Measurements from ENCODE around the gene HLA-DOB. TPM values are rescaled to one million over a fixed set of nuclear protein-coding genes. Genes with fewer than 3 reads are reported as not detected.

HLA-DOB gene
- total RNA-seq, 4 donors from 2014 or later = 5.7 TPM; not detected in 3

DNA sequence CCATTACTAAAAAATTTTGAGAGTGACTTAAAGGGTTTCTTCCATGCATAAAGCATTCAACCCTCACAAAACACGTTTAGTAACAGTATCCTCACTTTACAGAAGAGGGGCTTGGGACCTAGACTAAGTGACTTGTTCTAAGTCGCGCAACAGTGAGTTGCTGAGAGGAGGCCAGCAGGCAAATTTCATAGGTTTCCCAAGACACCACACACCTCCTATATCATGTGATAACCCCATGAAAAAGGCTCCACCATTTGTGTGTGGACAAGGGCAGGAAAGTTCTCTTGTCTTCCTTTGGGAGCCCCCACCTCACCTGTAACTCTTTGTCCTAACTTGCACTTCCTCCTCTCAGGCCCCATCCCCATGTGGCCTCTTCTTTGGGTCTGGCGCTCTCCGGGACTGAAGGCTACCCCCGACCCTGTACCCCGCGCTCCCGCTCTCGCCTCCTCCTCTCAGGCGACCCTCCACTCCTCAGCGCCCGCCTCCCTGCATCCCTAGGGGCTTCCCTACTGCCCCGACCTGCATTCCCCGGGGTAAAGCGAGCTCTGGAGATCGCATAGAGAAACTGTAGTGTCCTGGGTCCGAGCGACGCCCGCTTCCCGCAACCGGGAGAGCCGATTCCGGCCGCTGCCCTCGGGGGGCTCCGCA lies 26.7 kb upstream of the HLA-DOB start:
- H3K9me3 ChIP-seq = no peaks in the 10 kb centered on the region
- peak overlapping the region; percentile 90 to 98 (median 98) for H3K27ac ChIP-seq
- H3K4me3 ChIP-seq = peak overlapping the region; percentile 62 to 98 (median 84)
- intact Hi-C loops (cut with DNase I; ENCODE audit: low total_unique reads) (loop anchor here (5.0 kb wide), 1 partner anchor 1394 kb away; the partner anchor contains the start of gene HMGA1), in situ Hi-C loops (cut with MboI; ENCODE audit: low pct_ligation_motif_present in 1 of 4, low pct_unique_long_range_greater_than_20kb in 1 of 4, low sequenced_read_pairs in 3 of 4) (no loop called here)
- WGBS, 2 donors (ENCODE audit: low coverage in 1 of 2) = 0 to 4% methylated on average over 1 to 28 of the region's 28 CpGs
- peak; percentile 20 for DNase-seq
- H3K4me1 ChIP-seq = peaks cover 0 to 56% (median 20%) of the 10 kb centered on the region in 4 donors
- TF ChIP-seq POLR2A (IDR thresholded peaks at IDR 0.05) (no peak), POLR2AphosphoS5 (IDR thresholded peaks at IDR 0.05) (no peak)
- peaks cover 0 to 34% (median 11%) of the 10 kb centered on the region in 4 donors for H3K36me3 ChIP-seq
- no peaks in the 10 kb centered on the region for H3K27me3 ChIP-seq

DNA sequence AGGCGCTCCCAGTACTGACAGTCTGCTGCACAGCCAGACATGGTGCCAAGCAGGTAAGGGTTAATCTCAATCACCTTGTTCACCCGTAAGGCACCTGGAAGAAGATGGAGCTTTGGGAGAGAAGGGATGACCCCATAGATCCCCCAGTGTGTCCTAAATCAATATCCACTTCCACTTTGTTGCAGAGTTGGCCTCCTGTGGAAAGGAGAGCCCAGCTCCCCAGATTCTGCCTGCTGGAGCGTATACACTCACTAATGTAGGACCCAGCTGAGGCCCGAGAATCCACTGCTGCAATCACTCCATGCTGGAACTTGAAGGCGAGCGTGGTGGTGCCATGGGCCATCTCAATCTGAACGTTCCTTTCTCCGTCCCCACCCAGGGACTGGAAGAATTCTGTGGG lies 25.9 kb upstream of the HLA-DOB start:
- in situ Hi-C loops (cut with MboI; ENCODE audit: low pct_ligation_motif_present in 1 of 4, low pct_unique_long_range_greater_than_20kb in 1 of 4, low sequenced_read_pairs in 3 of 4) = no loop called here
- Histone ChIP-seq H3K36me3 (peaks cover 0 to 27% (median 8%) of the 10 kb centered on the region in 4 donors), H3K27ac (peak overlapping the region; percentile 90 to 98 (median 98)), H3K4me3 (peak overlapping the region in 1 of 4 donors; percentile 94), H3K9me3 (no peaks in the 10 kb centered on the region), H3K4me1 (peaks cover 3 to 57% (median 23%) of the 10 kb centered on the region in 4 donors), H3K27me3 (no peaks in the 10 kb centered on the region)
- no peak for TF ChIP-seq POLR2A (IDR thresholded peaks at IDR 0.05)
- TF ChIP-seq EP300 (IDR thresholded peaks at IDR 0.05; ENCODE audit: low read depth) = no peak
- TF ChIP-seq, protein P1, sequence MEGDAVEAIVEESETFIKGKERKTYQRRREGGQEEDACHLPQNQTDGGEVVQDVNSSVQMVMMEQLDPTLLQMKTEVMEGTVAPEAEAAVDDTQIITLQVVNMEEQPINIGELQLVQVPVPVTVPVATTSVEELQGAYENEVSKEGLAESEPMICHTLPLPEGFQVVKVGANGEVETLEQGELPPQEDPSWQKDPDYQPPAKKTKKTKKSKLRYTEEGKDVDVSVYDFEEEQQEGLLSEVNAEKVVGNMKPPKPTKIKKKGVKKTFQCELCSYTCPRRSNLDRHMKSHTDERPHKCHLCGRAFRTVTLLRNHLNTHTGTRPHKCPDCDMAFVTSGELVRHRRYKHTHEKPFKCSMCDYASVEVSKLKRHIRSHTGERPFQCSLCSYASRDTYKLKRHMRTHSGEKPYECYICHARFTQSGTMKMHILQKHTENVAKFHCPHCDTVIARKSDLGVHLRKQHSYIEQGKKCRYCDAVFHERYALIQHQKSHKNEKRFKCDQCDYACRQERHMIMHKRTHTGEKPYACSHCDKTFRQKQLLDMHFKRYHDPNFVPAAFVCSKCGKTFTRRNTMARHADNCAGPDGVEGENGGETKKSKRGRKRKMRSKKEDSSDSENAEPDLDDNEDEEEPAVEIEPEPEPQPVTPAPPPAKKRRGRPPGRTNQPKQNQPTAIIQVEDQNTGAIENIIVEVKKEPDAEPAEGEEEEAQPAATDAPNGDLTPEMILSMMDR (IDR thresholded peaks at IDR 0.05) = no peak
- TF ChIP-seq POLR2AphosphoS5 (IDR thresholded peaks at IDR 0.05) = no peak
- intact Hi-C loops (cut with DNase I; ENCODE audit: low total_unique reads) = loop anchor here (5.0 kb wide), 1 partner anchor 1395 kb away; the partner anchor contains the start of gene HMGA1
- WGBS, 2 donors (ENCODE audit: low coverage in 1 of 2) = 59 to 64% methylated on average over 4 to 8 of the region's 8 CpGs
- no peak for DNase-seq

DNA sequence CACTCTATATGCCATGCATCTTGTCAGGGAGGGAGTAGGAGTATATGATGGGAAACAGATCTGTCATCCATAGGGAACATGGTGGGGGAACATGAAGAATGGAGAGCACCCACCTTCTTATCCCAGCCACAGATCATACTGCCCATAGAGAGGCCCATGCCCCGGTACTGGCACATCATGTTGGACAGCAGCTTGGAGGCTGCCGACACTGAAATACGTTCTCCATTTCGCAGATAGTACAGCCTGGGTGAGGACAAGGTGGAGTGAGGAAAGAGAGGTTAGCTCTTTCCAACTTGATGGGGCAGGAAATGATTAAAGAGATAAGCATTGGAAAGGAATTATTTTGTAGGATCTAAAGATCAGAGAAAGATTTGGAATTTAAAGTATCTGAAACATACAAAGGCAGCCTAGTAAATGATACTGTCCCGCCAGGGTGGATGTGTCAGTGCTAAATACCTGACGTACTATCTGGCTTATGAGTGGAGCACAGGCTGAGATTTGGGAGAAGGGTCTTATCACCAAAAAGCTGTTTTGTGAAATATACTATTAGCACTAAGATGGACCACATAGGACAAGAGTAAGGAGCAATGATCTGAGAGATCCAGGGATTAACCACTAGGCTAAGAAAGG lies 25.3 kb upstream of the HLA-DOB start:
- Histone ChIP-seq H3K4me1 (peaks cover 3 to 58% (median 27%) of the 10 kb centered on the region in 4 donors), H3K9me3 (no peaks in the 10 kb centered on the region), H3K27me3 (no peaks in the 10 kb centered on the region), H3K36me3 (peaks cover 0 to 21% (median 6%) of the 10 kb centered on the region in 4 donors), H3K4me3 (peak overlapping the region in 1 of 4 donors; percentile 94), H3K27ac (peak overlapping the region in 3 of 4 donors; percentile 97 to 98 (median 98))
- intact Hi-C loops (cut with DNase I; ENCODE audit: low total_unique reads) (loop anchor here (5.0 kb wide), 1 partner anchor 1395 kb away; the partner anchor contains the start of gene HMGA1), in situ Hi-C loops (cut with MboI; ENCODE audit: low pct_ligation_motif_present in 1 of 4, low pct_unique_long_range_greater_than_20kb in 1 of 4, low sequenced_read_pairs in 3 of 4) (no loop called here)
- DNase-seq = no peak
- WGBS, 2 donors (ENCODE audit: low coverage in 1 of 2) = 89 to 92% methylated on average over 2 to 6 of the region's 6 CpGs
- TF ChIP-seq EP300 (IDR thresholded peaks at IDR 0.05; ENCODE audit: low read depth) (no peak), POLR2A (IDR thresholded peaks at IDR 0.05) (no peak), POLR2AphosphoS5 (IDR thresholded peaks at IDR 0.05) (no peak)
- TF ChIP-seq, protein P1 (IDR thresholded peaks at IDR 0.05) = no peak

DNA sequence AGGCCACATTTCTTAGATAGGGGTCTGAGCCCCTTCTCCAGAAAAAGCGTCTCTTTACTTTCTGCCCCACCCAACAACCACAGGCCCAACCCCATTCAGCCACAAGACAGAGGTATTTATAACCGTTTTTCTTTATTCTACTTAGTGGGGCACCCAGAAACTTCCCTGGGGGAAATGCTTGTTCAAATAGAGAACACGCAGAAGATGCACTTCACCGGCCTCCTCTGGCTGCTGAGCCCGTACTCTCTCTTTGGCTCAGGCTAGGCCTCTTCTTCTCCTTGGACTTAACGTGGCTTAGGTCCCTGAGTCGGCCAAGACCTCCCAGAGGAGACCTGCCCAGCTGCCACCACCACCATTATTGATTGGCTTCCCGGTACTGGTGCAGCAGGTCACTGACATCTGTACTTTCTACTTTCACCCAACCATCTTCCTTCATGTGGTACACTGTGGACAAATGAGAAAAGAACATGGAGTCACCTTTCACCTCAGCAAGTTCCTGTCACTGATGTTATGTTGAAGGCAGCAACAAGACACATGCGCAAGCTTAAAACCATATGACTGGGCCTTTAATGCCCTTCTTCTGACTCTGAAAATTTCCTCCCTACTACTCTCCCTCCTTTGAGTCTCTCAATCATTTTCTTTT lies 23.9 kb upstream of the HLA-DOB start:
- H3K27ac ChIP-seq = peak overlapping the region in 3 of 4 donors; percentile 3 to 44 (median 13)
- H3K27me3 ChIP-seq = no peaks in the 10 kb centered on the region
- in situ Hi-C loops (cut with MboI; ENCODE audit: low pct_ligation_motif_present in 1 of 4, low pct_unique_long_range_greater_than_20kb in 1 of 4, low sequenced_read_pairs in 3 of 4) (no loop called here), intact Hi-C loops (cut with DNase I; ENCODE audit: low total_unique reads) (loop anchor here (5.0 kb wide), 1 partner anchor 1397 kb away; the partner anchor contains the start of gene HMGA1)
- H3K9me3 ChIP-seq = no peaks in the 10 kb centered on the region
- H3K4me3 ChIP-seq = no peak overlapping the region
- H3K4me1 ChIP-seq = peaks cover 3 to 44% (median 26%) of the 10 kb centered on the region in 4 donors
- TF ChIP-seq, protein P1 (IDR thresholded peaks at IDR 0.05) = no peak
- no peak for TF ChIP-seq POLR2A (IDR thresholded peaks at IDR 0.05)
- no peak for TF ChIP-seq EP300 (IDR thresholded peaks at IDR 0.05; ENCODE audit: low read depth)
- TF ChIP-seq POLR2AphosphoS5 (IDR thresholded peaks at IDR 0.05) = no peak
- WGBS, 2 donors (ENCODE audit: low coverage in 1 of 2) = 71 to 78% methylated on average over 9 of the region's 9 CpGs
- peaks cover 0 to 10% (median 0%) of the 10 kb centered on the region in 4 donors for H3K36me3 ChIP-seq
- DNase-seq = no peak
